Measurements from ENCODE around the gene GGA2. TPM values are rescaled to one million over a fixed set of nuclear protein-coding genes. Genes with fewer than 3 reads are reported as not detected.

Gene GGA2
- total RNA-seq, 1 donor = 18.1 TPM

GRCh38 chr16:23432176-23433128 lies 77.8 kb downstream of the GGA2 start:
- DNase-seq (ENCODE audit: insufficient read length, low spot score, missing footprints) = no peak
- peaks cover 41% of the 10 kb centered on the region for H3K36me3 ChIP-seq (ENCODE audit: insufficient read depth, low read length)
- H4K20me1 ChIP-seq (ENCODE audit: insufficient read depth, low read length) = peaks cover 30% of the 10 kb centered on the region
- no peak overlapping the region for H3K4me2 ChIP-seq (ENCODE audit: insufficient read depth, low read length)
- H2AFZ ChIP-seq (ENCODE audit: low read length) = no peak overlapping the region
- H3K27ac ChIP-seq (ENCODE audit: low read depth, low read length) = no peak overlapping the region
- H3K79me2 ChIP-seq (ENCODE audit: insufficient read depth, low read length) = no peaks in the 10 kb centered on the region
- H3K4me1 ChIP-seq (ENCODE audit: insufficient read depth, low read length) = no peaks in the 10 kb centered on the region
- no peaks in the 10 kb centered on the region for H3K27me3 ChIP-seq (ENCODE audit: insufficient read depth, low read length)
- no peak for TF ChIP-seq CTCF (IDR thresholded peaks at IDR 0.05; ENCODE audit: extremely low read depth, low read depth, low read length)
- H3K4me3 ChIP-seq (ENCODE audit: insufficient read depth, low read length) = no peak overlapping the region
- H3K9me3 ChIP-seq (ENCODE audit: low read depth, low read length) = no peaks in the 10 kb centered on the region

GRCh38 chr16:23428351-23428750 lies 81.9 kb downstream of the GGA2 start:
- no peak for DNase-seq (ENCODE audit: insufficient read length, low spot score, missing footprints)
- peaks cover 5% of the 10 kb centered on the region for H4K20me1 ChIP-seq (ENCODE audit: insufficient read depth, low read length)
- no peak overlapping the region for H3K27ac ChIP-seq (ENCODE audit: low read depth, low read length)
- H3K9me3 ChIP-seq (ENCODE audit: low read depth, low read length) = no peaks in the 10 kb centered on the region
- no peaks in the 10 kb centered on the region for H3K79me2 ChIP-seq (ENCODE audit: insufficient read depth, low read length)
- H3K4me2 ChIP-seq (ENCODE audit: insufficient read depth, low read length) = no peak overlapping the region
- no peak overlapping the region for H2AFZ ChIP-seq (ENCODE audit: low read length)
- H3K4me3 ChIP-seq (ENCODE audit: insufficient read depth, low read length) = no peak overlapping the region
- H3K27me3 ChIP-seq (ENCODE audit: insufficient read depth, low read length) = no peaks in the 10 kb centered on the region
- peaks cover 14% of the 10 kb centered on the region for H3K4me1 ChIP-seq (ENCODE audit: insufficient read depth, low read length)
- no peak for TF ChIP-seq CTCF (IDR thresholded peaks at IDR 0.05; ENCODE audit: extremely low read depth, low read depth, low read length)
- peaks cover 35% of the 10 kb centered on the region for H3K36me3 ChIP-seq (ENCODE audit: insufficient read depth, low read length)

GRCh38 chr16:23424292-23424958 lies 85.9 kb downstream of the GGA2 start:
- Histone ChIP-seq H3K4me2 (ENCODE audit: insufficient read depth, low read length) (no peak overlapping the region), H3K27me3 (ENCODE audit: insufficient read depth, low read length) (no peaks in the 10 kb centered on the region), H3K4me1 (ENCODE audit: insufficient read depth, low read length) (peaks cover 25% of the 10 kb centered on the region), H4K20me1 (ENCODE audit: insufficient read depth, low read length) (peaks cover 5% of the 10 kb centered on the region), H3K27ac (ENCODE audit: low read depth, low read length) (peak overlapping the region; percentile 1), H3K36me3 (ENCODE audit: insufficient read depth, low read length) (peaks cover 6% of the 10 kb centered on the region), H3K9me3 (ENCODE audit: low read depth, low read length) (no peaks in the 10 kb centered on the region), H2AFZ (ENCODE audit: low read length) (no peak overlapping the region), H3K4me3 (ENCODE audit: insufficient read depth, low read length) (no peak overlapping the region), H3K79me2 (ENCODE audit: insufficient read depth, low read length) (no peaks in the 10 kb centered on the region)
- no peak for TF ChIP-seq CTCF (IDR thresholded peaks at IDR 0.05; ENCODE audit: extremely low read depth, low read depth, low read length)
- no peak for DNase-seq (ENCODE audit: insufficient read length, low spot score, missing footprints)

- H3K4me3 ChIP-seq (ENCODE audit: insufficient read depth, low read length) = no peak overlapping the region
- peaks cover 5% of the 10 kb centered on the region for H4K20me1 ChIP-seq (ENCODE audit: insufficient read depth, low read length)
- peaks cover 25% of the 10 kb centered on the region for H3K4me1 ChIP-seq (ENCODE audit: insufficient read depth, low read length)
- peak overlapping the region; percentile 15 for H3K4me2 ChIP-seq (ENCODE audit: insufficient read depth, low read length)
- H3K9me3 ChIP-seq (ENCODE audit: low read depth, low read length) = no peaks in the 10 kb centered on the region
- H2AFZ ChIP-seq (ENCODE audit: low read length) = no peak overlapping the region
- peaks cover 5% of the 10 kb centered on the region for H3K36me3 ChIP-seq (ENCODE audit: insufficient read depth, low read length)
- H3K27ac ChIP-seq (ENCODE audit: low read depth, low read length) = peak overlapping the region; percentile 51
- H3K79me2 ChIP-seq (ENCODE audit: insufficient read depth, low read length) = no peaks in the 10 kb centered on the region
- DNase-seq (ENCODE audit: insufficient read length, low spot score, missing footprints) = peak; percentile 84
- H3K27me3 ChIP-seq (ENCODE audit: insufficient read depth, low read length) = no peaks in the 10 kb centered on the region
- TF ChIP-seq CTCF (IDR thresholded peaks at IDR 0.05; ENCODE audit: extremely low read depth, low read depth, low read length) = no peak
Measured at GRCh38 chr16:23423496-23424049, 86.7 kb downstream of the GGA2 start.

All from osteoblast (primary cell).